ENCODE measurements around the gene DMXL2.
"Not testable (repeated sequence)": the region's sequence is repeated elsewhere in the genome, so short reads cannot be mapped to it uniquely, and the experiment has no call there.

DMXL2 gene

GRCh38 chr15:51621155-51621765 lies 1.3 kb downstream of the DMXL2 start:
- no peak for DNase-seq

GRCh38 chr15:51620641-51621040 lies 1.9 kb downstream of the DMXL2 start:
- no peak for DNase-seq

DNA sequence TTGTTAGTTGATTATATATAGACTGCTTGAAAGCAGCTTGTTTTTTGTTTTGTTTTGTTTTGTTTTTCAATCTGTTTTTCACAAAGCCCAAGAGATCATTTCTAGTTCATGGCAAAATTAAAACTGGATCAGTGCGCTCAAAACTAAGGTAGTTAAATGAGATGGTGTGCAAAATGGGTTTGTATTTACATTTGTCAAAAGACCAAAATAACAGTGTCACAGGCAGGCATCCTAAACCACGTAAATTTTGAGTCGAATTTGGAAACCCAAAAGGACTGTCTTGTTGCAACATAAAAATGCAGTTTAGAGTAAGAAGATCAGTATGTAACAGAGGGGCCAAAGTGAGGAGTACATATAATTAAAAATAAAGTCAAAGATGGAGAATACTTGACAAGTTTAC lies 2.4 kb downstream of the DMXL2 start:
- DNase-seq = no peak

GRCh38 chr15:51619331-51620035 lies 3.1 kb downstream of the DMXL2 start:
- DNase-seq = no peak

- DNase-seq = no peak
Observed at GRCh38 chr15:51617886-51618285, 4.7 kb downstream of the DMXL2 start.

GRCh38 chr15:51613951-51614350 lies 8.6 kb downstream of the DMXL2 start:
- DNase-seq = no peak

- DNase-seq = not testable (repeated sequence)
Observed at GRCh38 chr15:51612669-51613068, 9.9 kb downstream of the DMXL2 start.

DNA sequence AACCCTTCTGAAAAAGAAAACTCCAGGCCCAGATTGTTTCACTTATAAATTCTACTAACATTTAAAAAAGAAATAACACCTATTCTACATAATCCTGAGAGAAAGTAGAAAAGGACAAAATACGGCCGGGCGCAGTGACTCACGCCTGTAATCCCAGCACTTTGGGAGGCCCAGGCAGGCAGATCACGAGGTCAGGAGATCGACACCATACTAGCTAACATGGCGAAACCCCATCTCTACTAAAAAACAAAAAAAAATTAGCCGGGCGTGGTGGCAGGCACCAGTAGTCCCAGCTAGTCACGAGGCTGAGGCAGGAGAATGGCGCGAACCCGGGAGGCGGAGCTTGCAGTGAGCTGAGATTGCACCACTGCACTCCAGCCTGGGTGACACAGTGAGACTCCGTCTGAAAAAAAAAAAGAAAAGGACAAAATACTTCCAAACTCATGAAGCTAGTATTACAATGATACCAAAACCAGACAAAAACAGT lies 19.1 kb downstream of the DMXL2 start:
- DNase-seq = not testable (repeated sequence)

- no peak for DNase-seq
Observed at GRCh38 chr15:51603002-51603401, 19.6 kb downstream of the DMXL2 start.

DNA sequence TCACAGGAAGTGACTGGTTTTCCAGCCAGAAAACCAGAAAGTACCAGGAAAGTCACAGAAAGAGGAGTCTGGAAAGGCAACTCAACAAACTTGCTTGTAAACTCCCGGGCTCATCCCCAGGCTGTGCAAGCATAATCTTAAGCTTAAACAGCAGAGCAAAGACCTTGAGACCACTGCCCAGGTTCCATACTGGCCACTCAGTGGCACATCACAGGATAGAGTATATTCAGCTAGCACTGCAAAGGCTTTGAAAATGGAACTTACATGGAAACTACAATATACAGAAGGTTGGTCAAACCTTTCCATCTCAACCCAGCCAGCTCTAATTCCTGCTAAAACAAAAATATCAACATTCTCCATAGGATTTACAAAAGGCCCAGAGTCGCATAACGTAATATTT lies 20.1 kb downstream of the DMXL2 start:
- no peak for DNase-seq

GRCh38 chr15:51601801-51602200 lies 20.8 kb downstream of the DMXL2 start:
- DNase-seq = no peak

DNA sequence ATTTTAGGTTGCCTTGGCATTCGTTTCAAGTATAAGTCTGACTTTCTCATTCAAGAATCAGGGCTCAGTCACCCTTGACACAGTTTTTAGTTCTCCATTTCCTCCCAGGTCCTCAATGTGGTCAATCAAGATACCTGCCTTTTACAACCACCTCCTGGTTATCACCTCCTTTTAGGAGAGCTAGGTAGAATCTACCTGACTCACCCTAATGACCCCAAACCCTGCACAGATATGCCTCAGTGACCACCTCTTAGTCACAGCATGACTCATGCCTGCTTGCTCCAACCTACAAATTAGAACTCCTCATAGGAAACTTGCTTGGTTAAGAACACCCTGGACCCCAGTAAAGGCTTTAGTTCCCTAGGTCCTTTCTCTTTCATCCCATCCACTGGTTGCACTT lies 22.5 kb downstream of the DMXL2 start:
- no peak for DNase-seq

DNA sequence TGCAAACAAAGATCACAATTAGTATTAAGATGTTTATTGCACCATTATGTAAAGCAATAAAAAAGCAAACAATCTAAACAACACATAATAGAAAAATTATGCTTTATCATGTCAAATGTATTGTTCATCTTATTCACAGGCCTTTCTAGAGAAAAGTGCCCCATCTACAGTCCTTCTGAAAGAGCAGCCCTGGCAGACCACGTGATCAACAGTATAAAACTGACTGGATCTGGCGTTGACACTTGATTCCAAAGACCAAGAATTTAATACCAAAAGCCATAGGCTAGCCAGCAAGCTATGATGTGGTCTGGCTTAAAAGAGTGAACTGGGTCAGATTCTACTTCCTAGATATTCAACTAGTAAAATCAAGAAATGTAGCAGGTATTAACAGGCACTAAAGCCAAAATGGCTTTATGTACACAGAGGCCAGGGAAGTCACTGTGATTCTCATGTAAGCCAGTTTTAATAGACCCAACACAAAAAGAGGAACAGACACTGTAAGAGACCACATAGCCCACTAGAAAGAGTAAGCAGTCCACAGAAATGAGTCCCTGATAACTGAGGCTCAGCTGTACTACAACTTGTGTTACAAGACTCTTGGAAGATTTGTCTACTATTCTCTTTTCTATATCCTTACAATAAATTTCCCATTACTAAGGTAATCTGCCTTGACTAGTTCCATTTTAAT lies 32.5 kb downstream of the DMXL2 start:
- DNase-seq = no peak

GRCh38 chr15:51588966-51589365 lies 33.6 kb downstream of the DMXL2 start:
- DNase-seq = no peak

DNA sequence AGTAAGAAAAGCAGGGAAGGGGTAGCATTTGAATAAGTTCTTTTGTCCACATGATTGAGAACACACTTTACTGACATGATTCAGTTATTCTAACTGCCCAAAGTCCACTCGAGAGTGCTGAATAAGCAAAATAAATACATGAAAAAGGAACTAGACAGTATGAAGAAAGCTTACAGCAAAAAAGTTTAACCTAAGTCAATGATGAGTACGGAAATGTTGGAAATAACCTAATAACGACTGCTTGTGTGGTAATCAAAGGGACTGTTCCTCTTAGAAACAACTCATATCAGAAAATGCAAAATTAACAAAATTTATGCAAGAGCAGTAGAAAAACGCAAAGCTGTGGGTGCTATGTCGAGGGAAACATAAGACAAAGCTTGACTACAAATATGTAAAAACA lies 36.6 kb downstream of the DMXL2 start:
- no peak for DNase-seq

- DNase-seq = no peak
Observed at GRCh38 chr15:51580982-51581381, 41.6 kb downstream of the DMXL2 start.

DNA sequence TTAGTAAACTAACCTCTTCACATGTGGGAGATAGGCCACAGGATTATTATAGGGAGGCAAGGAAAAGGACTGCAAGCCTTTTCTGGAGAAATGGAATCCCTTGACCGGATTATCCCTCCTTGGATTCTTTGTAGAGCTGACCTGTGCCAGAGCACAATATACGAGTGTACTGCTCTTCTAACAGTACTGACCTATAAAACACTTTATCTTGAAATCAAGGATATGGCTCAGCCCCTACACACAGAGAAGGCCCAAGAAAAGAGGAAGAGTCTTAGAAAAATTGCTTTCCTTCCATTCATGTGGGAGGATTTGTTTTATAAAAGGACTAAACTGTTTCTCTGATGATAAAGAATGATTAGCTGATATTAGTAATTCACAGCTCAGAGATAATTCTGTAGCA lies 42.2 kb downstream of the DMXL2 start:
- DNase-seq = no peak

DNA sequence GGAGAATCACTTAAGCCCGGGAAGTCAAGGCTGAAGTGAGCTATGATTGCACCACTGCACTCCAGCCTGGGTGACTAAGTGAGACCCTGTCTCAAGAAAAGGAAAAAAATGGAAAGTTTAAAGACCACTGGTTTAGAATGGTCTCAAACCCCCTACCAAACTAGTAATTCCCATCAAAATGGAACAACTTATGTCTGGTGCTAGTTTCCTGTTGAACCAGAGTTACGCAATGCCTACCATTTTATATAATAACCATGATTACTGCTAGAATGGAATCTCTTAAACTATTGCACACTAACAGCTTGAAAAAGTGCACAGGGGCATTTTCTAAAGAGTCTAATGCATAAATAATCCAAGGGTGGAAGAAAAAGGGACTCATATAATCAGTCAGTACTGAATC lies 43.6 kb downstream of the DMXL2 start:
- DNase-seq = no peak

DNA sequence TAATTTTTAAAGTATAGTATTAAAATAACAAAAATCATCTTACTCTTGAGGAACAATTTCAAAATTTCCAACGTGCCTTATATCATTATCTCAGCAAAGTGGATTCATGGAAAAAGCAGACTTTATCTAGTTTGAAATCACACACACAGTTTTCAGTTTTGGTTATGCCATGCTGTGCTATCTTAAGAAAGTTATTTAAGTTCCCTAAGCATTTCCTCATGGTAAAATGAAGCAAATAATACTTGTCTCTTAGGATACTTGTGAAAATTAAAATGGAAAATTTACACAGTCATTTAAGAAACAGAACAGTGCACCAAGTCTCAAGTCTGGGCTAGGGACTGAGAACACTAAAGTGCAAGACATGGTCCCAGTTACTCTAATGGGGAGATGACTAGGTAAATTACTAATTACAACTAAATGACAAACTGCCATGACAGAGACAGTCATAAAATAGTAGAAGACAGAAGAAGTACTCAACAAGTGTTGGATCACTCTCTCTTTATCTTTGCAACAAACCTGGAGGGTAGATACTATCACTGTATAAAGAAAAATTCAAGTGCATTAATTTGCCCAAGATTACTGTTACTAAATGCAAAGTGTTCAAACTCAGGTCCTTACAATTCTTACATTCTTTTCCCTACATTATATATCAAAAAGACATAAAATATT lies 44.8 kb downstream of the DMXL2 start:
- no peak for DNase-seq

DNA sequence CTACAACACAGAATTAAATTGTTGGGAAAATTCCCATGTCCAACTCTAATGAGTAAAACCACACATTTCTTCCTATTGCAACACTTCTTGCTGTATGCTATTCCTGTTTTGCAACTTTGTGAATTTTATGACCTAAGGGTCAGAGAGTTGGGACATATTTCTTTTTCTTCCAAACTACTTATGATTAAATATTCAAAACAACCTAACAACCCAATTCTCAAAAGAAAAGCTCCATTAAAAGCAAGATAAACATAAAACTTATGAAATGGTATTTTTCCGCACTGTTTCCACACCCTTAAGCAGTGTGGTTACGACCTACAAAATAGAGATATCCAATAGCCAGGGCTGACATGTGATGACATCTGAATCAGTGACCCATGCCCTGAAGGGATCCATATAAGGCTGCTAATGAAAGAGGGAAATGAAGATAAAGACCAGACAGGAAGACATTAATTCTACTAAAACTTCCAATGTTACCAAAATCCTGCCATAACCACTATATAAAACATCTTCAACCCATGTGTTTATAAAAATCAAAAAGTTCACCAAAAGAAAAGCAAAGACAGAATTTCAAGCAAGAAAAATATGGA lies 45.6 kb downstream of the DMXL2 start:
- DNase-seq = no peak

- no peak for DNase-seq
Observed at GRCh38 chr15:51576286-51576850, 46.2 kb downstream of the DMXL2 start.

- DNase-seq = no peak
Observed at GRCh38 chr15:51575775-51576174, 46.8 kb downstream of the DMXL2 start.

DNA sequence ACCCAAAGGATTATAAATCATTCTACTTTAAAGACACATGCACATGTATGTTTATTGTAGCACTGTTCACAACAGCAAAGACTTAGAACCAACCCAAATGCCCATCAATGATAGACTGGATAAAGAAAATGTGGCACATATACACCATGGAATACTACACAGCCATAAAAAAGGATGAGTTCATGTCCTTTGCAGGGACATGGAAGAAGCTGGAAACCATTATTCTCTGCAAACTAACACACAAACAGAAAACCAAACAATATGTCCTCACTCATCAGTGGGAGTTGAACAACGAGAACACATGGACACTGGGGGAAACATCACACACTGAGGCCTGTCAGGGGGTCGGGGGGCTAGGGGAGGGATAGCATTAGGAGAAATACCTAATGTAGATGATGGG lies 49.2 kb downstream of the DMXL2 start:
- not testable (repeated sequence) for DNase-seq
